HEK293 (cell line): Measurements from ENCODE around the gene NT5DC4.

Experiments
- CTCF ChIP-seq: fragments of 450-650 bp; formaldehyde crosslinking; IDR thresholded peaks from 2 replicates; pipeline ENCODE4 v1.5.1; 2016; ENCODE audit warnings: missing biosample characterization, missing genetic modification characterization
- MYNN ChIP-seq: fragments of 450-650 bp; formaldehyde crosslinking; IDR thresholded peaks from 2 replicates; pipeline ENCODE4 v1.5.1; 2016; ENCODE audit warnings: missing biosample characterization, missing genetic modification characterization, borderline replicate concordance
- YY1 ChIP-seq: fragments of 450-650 bp; formaldehyde crosslinking; IDR thresholded peaks from 2 replicates; pipeline ENCODE4 v1.5.1; 2018; ENCODE audit warnings: missing biosample characterization, missing genetic modification characterization
- ZNF175 ChIP-seq: fragments of 450-650 bp; formaldehyde crosslinking; IDR thresholded peaks from 2 replicates; pipeline ENCODE4 v1.5.1; 2016; ENCODE audit warnings: missing biosample characterization, missing genetic modification characterization
- ZNF214 ChIP-seq: fragments of 450-650 bp; formaldehyde crosslinking; IDR thresholded peaks from 2 replicates; pipeline ENCODE4 v1.5.1; 2017; ENCODE audit warnings: missing biosample characterization, mild to moderate bottlenecking, missing genetic modification characterization, borderline replicate concordance
- ZNF350 ChIP-seq: fragments of 450-650 bp; formaldehyde crosslinking; IDR thresholded peaks from 2 replicates; pipeline ENCODE4 v1.5.0; 2017; ENCODE audit warnings: missing biosample characterization, mild to moderate bottlenecking, missing genetic modification characterization
- ZNF660 ChIP-seq: fragments of 450-650 bp; IDR thresholded peaks from 2 replicates; pipeline ENCODE4 v1.5.1; 2018; ENCODE audit warnings: missing biosample characterization, mild to moderate bottlenecking, missing genetic modification characterization
- ZNF701 ChIP-seq: fragments of 450-650 bp; formaldehyde crosslinking; IDR thresholded peaks from 2 replicates; pipeline ENCODE4 v1.5.1; 2016; ENCODE audit warnings: missing biosample characterization, missing genetic modification characterization
- TF ChIP-seq, protein P1 (sequence below): fragments of 450-650 bp; formaldehyde crosslinking; IDR thresholded peaks from 2 replicates; pipeline ENCODE4 v1.5.1; 2017; ENCODE audit warnings: missing biosample characterization, missing genetic modification characterization

- TF ChIP-seq YY1 (tag by site-specific recombination) = no peak
- TF ChIP-seq CTCF = no peak
- no peak for TF ChIP-seq ZNF660
- no peak for TF ChIP-seq ZNF175
- TF ChIP-seq, protein P1, sequence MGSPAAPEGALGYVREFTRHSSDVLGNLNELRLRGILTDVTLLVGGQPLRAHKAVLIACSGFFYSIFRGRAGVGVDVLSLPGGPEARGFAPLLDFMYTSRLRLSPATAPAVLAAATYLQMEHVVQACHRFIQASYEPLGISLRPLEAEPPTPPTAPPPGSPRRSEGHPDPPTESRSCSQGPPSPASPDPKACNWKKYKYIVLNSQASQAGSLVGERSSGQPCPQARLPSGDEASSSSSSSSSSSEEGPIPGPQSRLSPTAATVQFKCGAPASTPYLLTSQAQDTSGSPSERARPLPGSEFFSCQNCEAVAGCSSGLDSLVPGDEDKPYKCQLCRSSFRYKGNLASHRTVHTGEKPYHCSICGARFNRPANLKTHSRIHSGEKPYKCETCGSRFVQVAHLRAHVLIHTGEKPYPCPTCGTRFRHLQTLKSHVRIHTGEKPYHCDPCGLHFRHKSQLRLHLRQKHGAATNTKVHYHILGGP = no peak
- no peak for TF ChIP-seq ZNF214 (tag by site-specific recombination)
- TF ChIP-seq ZNF350 = no peak
- TF ChIP-seq MYNN = no peak
- TF ChIP-seq ZNF701 (tag by site-specific recombination) = no peak
Measured at GRCh38 chr2:112723995-112724394, 3.2 kb downstream of the NT5DC4 start.
